GM12891 (cell line): ENCODE results near the gene BRAT1.

Source experiments
- POLR2A ChIP-seq: IDR thresholded peaks from 2 replicates; pipeline ENCODE4 v1.6.1; 2011; ENCODE audit warnings: low read depth, low read length, control low read depth
- POLR2AphosphoS5 ChIP-seq: IDR thresholded peaks from 2 replicates; pipeline ENCODE4 v1.6.1; 2011; ENCODE audit warnings: low read depth, low read length, control low read depth
- SPI1 ChIP-seq: IDR thresholded peaks from 2 replicates; pipeline ENCODE4 v1.6.1; 2011; ENCODE audit warnings: low read depth, low read length, control low read depth
- TAF1 ChIP-seq: IDR thresholded peaks from 2 replicates; pipeline ENCODE4 v1.6.1; 2011; ENCODE audit warnings: low read depth, low read length, control low read depth

DNA sequence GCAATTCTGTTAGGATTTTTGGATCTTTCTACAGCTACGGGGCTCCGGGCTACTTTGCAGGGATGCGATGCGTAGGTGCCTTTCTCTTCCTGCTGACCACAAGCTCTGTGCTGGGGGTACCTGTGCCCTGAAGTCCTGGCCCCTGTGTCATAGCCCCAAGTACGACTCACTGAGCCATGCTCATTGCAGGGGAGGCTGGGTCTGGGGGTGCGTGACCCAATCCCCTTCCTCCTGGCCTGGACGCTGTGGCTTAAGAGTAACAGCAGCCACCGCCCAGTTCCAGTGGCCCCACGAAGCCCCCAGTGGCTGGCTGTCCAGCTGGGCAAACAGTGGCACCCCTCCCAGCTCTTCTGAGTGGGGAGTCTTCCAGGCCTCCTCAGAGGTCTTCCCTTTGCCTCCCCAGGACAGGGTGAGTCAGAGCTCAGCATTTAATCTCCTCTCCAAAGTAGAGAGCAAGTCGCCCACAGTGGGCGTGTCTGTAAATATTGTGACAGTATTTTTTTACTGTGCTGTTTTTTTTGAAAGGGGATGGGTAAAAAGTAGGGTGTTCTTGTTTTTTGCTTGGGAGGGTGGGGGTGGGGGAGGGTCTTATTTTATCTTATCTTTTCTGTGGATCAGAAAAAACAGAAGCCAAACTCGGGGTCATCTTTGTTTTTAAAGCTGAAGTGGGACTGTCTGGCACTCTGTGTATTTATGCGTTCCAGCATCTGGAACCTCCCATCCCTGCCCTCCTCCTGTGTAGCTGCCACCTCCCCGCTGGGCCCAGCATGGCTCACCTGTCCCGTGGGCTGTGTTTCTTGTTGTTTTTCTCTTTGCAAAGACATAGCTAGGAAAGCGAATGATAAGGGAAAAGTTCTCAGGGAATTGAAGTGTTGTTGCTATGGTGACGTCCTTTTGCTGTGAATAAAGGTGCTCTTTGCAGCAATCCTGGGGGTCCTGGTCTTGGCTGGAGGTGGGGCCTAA, 27.5 kb downstream of the BRAT1 start:
- TF ChIP-seq TAF1 (no peak), POLR2AphosphoS5 (no peak), POLR2A (no peak), SPI1 (no peak)
